Kidney (tissue), 14 donors: ENCODE measurements around the gene GON7. TPM values are rescaled to one million over a fixed set of nuclear protein-coding genes. Genes with fewer than 3 reads are reported as not detected.
"Not testable (repeated sequence)": the region's sequence is repeated elsewhere in the genome, so short reads cannot be mapped to it uniquely, and the experiment has no call there.

ENCODE experiments used
- DNase-seq, 5 donors: peaks; one replicate each; pipeline ENCODE4 v3.0.0-alpha.2; 2013 to 2020
- FAIRE-seq: peaks from 2 replicates; lab custom pipeline; 2012; peaks lifted over from hg19 to GRCh38; lab: Jason Lieb, UNC
- H3K27ac ChIP-seq, 2 donors: one replicate each; pipeline ENCODE4 v1.7.0; 2013; ENCODE audit warnings: low read depth in 2 of 2, low read length in 2 of 2, inconsistent platforms in 1 of 2
- H3K27me3 ChIP-seq: one replicate; pipeline ENCODE4 v1.7.1; 2013; ENCODE audit warnings: low read length, inconsistent platforms; ENCODE audit not compliant: control insufficient read depth, insufficient read depth
- H3K36me3 ChIP-seq, 3 donors: one replicate each; pipeline versions ENCODE4 v1.7.0 to v1.7.1; 2013; ENCODE audit warnings: low read length in 3 of 3, control low read depth in 1 of 3, inconsistent platforms in 1 of 3; ENCODE audit not compliant: insufficient read depth in 3 of 3, control insufficient read depth in 2 of 3
- H3K4me1 ChIP-seq, 3 donors: one replicate each; pipeline versions ENCODE4 v1.7.0 to v1.7.1; 2013; ENCODE audit warnings: low read length in 3 of 3, inconsistent platforms in 1 of 3, low read depth in 1 of 3; ENCODE audit not compliant: control insufficient read depth in 2 of 3, insufficient read depth in 2 of 3
- H3K4me3 ChIP-seq, 3 donors: one replicate each; pipeline versions ENCODE4 v1.7.0 to v1.8.1; 2013; ENCODE audit warnings: low read length in 3 of 3, control low read depth in 1 of 3, inconsistent platforms in 1 of 3
- H3K9ac ChIP-seq, 3 donors: one replicate each; pipeline versions ENCODE4 v1.7.0 to v1.7.1; 2013; ENCODE audit warnings: low read length in 3 of 3, control low read depth in 1 of 3, inconsistent platforms in 1 of 3
- H3K9me3 ChIP-seq, 3 donors: one replicate each; pipeline versions ENCODE4 v1.7.0 to v1.7.1; 2013; ENCODE audit warnings: low read length in 3 of 3, control low read depth in 1 of 3, inconsistent platforms in 1 of 3; ENCODE audit not compliant: control insufficient read depth in 2 of 3, insufficient read depth in 1 of 3
- CTCF ChIP-seq: IDR thresholded peaks from 3 replicates; pipeline ENCODE4 v1.5.1; 2012; ENCODE audit warnings: mild to moderate bottlenecking, moderate library complexity, borderline replicate concordance; ENCODE audit not compliant: insufficient read depth; ENCODE audit errors: extremely low read depth
- intact Hi-C: fragments of 100-400 bp; cut with DNase I; formaldehyde crosslinking; loops from one replicate; pipeline ENCODE4 v1.11.1; 2022
- polyA plus RNA-seq: library from polyadenylated mRNA; stranded (reverse); fragments of 350-450 nt; fragmentation: Illumina TruSeq; extraction: RNeasy Lipid Tissue Mini Kit (QIAGEN cat#74804); gene quantifications from one replicate; pipeline ENCODE4 v1.2.3, GENCODE V29; 2014; ENCODE audit warnings: low read depth, low replicate concordance; ENCODE audit not compliant: insufficient read depth
- total RNA-seq: library from RNA; stranded (reverse); fragmentation: NEBNext Ultra II Directional; extraction: Animal tissue kit (Norgen Biotek cat#: 25700); gene quantifications from one replicate; pipeline ENCODE4 v1.2.1, GENCODE V29; 2021
- donor health status: control.
- donor health status: control.
- donor health status: control.
- donor health status: control.
- donor health status: control.
- donor health status: DM: yes; HTN: yes; CAD: no.
- donor health status: Normal renal cell carcinoma (clear cell type).

Gene GON7
- total and polyA plus RNA-seq, 2 donors from 2014 or later = 12.3 to 35.3 TPM

DNA sequence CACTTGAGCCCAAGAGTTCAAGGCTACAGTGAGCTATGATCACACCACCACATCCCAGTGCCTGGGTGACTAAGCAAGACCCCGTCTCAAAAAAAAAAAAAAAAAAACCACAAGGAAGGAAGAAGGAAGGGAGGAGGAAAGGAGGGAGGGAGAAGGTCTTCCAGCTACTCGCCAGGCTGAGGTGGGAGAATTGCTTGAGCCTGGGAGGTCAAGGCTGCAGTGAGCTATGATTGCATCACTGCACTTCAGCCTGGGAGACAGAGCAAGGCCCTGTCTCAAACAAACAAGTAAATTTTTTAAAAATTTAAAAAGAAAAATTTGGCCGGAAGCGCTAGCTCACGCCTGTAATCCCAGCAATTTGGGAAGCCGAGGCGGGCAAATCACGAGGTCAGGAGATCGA lies 38.3 kb downstream of the GON7 start:
- DNase-seq = peak in 1 of 5 donors; percentile 16
- H3K27ac ChIP-seq, H3K4me3 ChIP-seq, H3K36me3 ChIP-seq, H3K4me1 ChIP-seq, H3K27me3 ChIP-seq, H3K9ac ChIP-seq, FAIRE-seq, H3K9me3 ChIP-seq, intact Hi-C loops: not testable (repeated sequence)

DNA sequence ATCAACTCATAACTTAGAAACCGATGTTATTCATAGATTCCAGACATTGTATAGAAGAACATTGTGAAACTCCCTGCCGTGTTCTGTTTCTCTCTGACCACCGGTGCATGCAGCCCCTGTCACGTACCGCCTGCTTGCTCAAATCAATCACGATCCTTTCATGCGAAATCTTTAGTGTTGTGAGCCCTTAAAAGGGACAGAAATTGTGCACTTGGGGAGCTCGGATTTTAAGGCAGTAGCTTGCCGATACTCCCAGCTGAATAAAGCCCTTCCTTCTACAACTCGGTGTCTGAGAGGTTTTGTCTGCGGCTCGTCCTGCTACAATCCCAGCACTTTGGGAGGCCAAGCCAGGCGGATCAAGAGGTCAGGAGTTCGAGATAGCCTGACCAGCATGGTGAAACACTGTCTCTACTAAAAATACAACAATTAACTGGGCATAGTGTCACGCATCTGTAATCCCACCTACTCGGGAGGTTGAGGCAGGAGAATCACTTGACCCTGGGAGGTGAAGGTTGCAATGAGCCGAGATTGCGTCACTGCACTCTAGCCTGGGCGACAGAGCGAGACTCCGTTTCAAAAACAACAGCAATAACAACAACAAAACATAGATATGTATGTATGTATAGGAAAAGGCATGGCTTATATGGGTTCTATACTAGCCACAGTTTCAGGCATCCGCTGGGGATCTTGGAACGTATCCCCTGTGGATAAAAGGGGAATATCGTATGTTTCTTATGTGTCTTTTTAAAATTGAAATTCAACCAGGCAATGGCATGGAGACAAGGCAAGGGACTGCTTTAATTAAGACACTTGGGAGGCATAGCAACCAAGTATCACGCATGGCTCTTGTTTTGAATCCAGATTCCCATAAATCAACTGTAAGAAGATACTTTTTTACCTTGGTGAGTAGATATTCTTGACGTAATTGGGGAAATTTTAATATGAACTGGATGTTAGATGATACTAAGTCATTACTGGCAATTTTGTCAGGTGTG lies 41.3 kb downstream of the GON7 start:
- H3K4me1 ChIP-seq, DNase-seq, H3K36me3 ChIP-seq, FAIRE-seq, intact Hi-C loops, H3K4me3 ChIP-seq, H3K27me3 ChIP-seq, H3K9me3 ChIP-seq: not testable (repeated sequence)
- H3K9ac ChIP-seq = peak overlapping the region in 1 of 3 donors; percentile 40
- H3K27ac ChIP-seq = peak overlapping the region; percentile 48 to 74

GRCh38 chr14:93163564-93163963 lies 43.3 kb downstream of the GON7 start:
- no peaks in the 10 kb centered on the region for H3K9me3 ChIP-seq
- H3K4me1 ChIP-seq = peaks cover 0 to 5% (median 0%) of the 10 kb centered on the region in 3 donors
- H3K27me3 ChIP-seq = no peaks in the 10 kb centered on the region
- no peak overlapping the region for H3K27ac ChIP-seq
- no peak overlapping the region for H3K9ac ChIP-seq
- no peak for TF ChIP-seq CTCF
- DNase-seq (no peak), FAIRE-seq (no peak)
- no peak overlapping the region for H3K4me3 ChIP-seq
- H3K36me3 ChIP-seq = no peaks in the 10 kb centered on the region
- intact Hi-C loops = no loop called here

DNA sequence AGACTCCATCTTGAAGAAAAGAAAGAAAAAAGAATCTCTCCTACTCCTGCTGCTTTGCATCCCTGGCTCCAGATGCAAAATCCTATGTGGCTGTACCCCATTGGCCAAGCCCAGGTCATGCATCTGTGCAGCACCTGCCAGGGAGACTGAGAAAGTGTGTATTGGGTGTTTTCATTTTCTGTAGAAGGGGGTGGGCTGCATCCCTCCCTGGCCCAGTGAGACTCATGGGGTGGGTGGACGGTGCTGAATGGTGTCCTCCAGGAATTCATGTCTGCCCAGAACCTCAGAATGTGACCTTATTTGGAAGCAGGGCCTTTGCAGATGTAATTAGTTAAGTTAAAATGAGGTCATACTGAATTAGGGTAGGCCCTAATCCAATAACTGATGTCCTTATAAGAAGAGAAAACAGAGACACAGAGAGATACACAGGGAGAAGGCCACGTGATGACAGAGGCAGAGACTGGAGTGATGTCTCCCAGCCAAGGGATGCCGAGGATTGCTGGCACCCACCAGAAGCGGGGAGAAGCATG lies 45.4 kb downstream of the GON7 start:
- DNase-seq = no peak
- no peak overlapping the region for H3K9ac ChIP-seq
- no peak for TF ChIP-seq CTCF
- no peak overlapping the region for H3K4me3 ChIP-seq
- H3K27me3 ChIP-seq = no peaks in the 10 kb centered on the region
- FAIRE-seq = no peak
- H3K4me1 ChIP-seq = peaks cover 0 to 5% (median 0%) of the 10 kb centered on the region in 3 donors
- intact Hi-C loops = no loop called here
- no peaks in the 10 kb centered on the region for H3K9me3 ChIP-seq
- H3K36me3 ChIP-seq = no peaks in the 10 kb centered on the region
- H3K27ac ChIP-seq = no peak overlapping the region
